ENCODE data around the gene GTF2F2.

GTF2F2 gene

GRCh38 chr13:45331692-45332035, 211.4 kb downstream of the GTF2F2 start:
- H3K4me3 ChIP-seq (replicated peaks; ENCODE audit: low read depth, low read length), result no peak overlapping the region
- H3K27me3 ChIP-seq (replicated peaks; ENCODE audit: control insufficient read depth, insufficient read depth, low read length), result no peaks in the 10 kb centered on the region
- H3K36me3 ChIP-seq (ENCODE audit: control insufficient read depth, insufficient read depth, low read length), result peaks cover 12% of the 10 kb centered on the region
- TF ChIP-seq CTCF (IDR thresholded peaks at IDR 0.05; ENCODE audit: insufficient read depth, low read length, poor library complexity, severe bottlenecking), result no peak
- DNase-seq (ENCODE audit: extremely low read depth, insufficient read length), result no peak

DNA sequence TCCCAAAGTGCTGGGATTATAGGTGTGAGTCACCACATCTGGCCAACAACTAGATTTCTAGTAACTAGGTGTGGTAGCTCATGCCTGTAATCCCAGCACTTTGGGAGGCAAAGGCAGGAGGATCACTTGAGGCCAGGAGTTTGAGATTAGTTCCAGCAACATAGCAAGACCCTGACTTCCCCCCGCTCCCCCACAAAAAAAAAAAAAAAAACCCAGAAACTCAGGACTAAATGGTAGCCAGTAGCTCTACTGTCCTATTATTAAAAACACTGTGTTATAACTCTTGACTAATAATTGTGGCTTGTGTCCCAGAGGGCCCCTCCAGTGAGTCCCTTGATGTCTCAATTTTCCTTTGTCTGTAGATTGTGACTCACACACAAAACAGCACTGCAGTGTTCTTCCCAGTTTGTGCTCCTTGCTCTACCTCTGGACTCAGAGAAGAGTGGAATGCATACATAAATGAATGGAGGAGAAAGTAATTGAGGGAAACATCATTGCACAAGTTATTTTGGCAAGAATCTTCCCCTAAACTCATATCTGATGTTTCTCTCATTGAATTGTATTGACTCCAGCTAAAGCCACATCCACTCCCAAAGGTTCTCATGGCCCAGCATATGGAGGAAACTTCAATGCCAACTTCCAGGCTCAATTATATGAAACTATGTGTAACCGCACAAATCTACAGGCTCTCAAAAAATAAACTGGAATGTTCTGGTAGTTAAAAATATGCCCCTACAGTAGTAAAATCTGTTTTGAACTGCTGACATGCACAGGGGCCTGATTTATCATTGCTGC, 211.9 kb downstream of the GTF2F2 start:
- no peak for TF ChIP-seq CTCF (IDR thresholded peaks at IDR 0.05; ENCODE audit: insufficient read depth, low read length, poor library complexity, severe bottlenecking)
- H3K36me3 ChIP-seq (ENCODE audit: control insufficient read depth, insufficient read depth, low read length), result peaks cover 12% of the 10 kb centered on the region
- H3K27me3 ChIP-seq (replicated peaks; ENCODE audit: control insufficient read depth, insufficient read depth, low read length), result no peaks in the 10 kb centered on the region
- H3K4me3 ChIP-seq (replicated peaks; ENCODE audit: low read depth, low read length), result no peak overlapping the region
- DNase-seq (ENCODE audit: extremely low read depth, insufficient read length), result no peak

DNA sequence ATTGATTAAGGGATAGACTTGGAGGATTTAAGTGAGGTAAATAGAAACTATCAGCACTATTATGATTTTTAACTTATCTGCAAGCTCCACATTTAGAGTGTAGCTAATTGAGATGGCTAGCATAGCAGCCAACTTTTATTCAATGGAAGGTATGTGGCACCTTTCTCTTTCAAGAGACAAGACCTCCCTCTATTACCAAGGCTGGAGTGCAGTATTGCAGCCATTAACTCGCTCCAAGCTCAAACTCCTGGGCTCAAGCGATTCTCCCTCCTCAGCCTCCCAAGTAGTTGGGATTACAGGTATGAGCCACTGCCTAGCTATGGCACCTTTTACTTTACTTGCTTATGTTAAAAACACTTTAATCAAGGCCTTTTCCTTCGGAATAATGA, 212.5 kb downstream of the GTF2F2 start:
- Histone ChIP-seq H3K36me3 (ENCODE audit: control insufficient read depth, insufficient read depth, low read length) (peaks cover 14% of the 10 kb centered on the region), H3K4me3 (replicated peaks; ENCODE audit: low read depth, low read length) (no peak overlapping the region), H3K27me3 (replicated peaks; ENCODE audit: control insufficient read depth, insufficient read depth, low read length) (no peaks in the 10 kb centered on the region)
- no peak for TF ChIP-seq CTCF (IDR thresholded peaks at IDR 0.05; ENCODE audit: insufficient read depth, low read length, poor library complexity, severe bottlenecking)
- no peak for DNase-seq (ENCODE audit: extremely low read depth, insufficient read length)

DNA sequence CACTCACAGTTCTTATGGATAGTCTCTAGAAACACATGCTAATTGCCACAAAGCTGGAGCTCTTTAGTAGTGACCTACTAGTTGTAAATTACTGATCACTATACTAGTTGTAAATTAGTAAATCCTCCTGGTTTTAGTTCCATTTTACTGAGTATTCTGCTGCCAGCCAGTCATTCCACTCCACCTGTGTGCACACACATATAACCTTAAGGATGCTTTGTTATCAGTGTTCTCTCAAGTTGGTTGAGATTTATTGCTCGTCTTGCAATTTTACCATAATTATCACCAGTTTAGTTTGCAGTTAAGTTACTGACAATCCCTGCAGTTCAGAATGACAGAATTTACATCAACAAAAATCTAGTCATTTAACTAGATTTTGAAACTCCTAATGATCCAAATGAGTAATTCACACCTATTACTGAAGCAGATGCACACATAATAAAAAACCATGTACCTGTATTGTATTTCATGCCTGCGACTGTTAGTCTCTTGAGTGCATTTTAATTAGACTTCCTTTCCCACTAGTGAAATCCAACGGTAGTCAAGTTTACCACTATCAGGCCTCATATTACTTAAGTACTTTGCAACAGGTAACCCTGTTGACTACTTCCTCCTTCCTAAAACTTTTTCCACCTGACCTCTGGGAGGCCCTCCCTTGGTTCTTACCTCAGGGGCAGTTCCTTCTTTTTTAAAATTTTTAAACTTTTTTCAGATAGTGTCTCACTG, 213.1 kb downstream of the GTF2F2 start:
- no peak for DNase-seq (ENCODE audit: extremely low read depth, insufficient read length)
- no peak for TF ChIP-seq CTCF (IDR thresholded peaks at IDR 0.05; ENCODE audit: insufficient read depth, low read length, poor library complexity, severe bottlenecking)
- Histone ChIP-seq H3K4me3 (replicated peaks; ENCODE audit: low read depth, low read length) (no peak overlapping the region), H3K27me3 (replicated peaks; ENCODE audit: control insufficient read depth, insufficient read depth, low read length) (no peaks in the 10 kb centered on the region), H3K36me3 (ENCODE audit: control insufficient read depth, insufficient read depth, low read length) (peaks cover 17% of the 10 kb centered on the region)

All from GM06990 (cell line).